HepG2 (cell line): ENCODE results near the gene FAM174C. TPM values are rescaled to one million over a fixed set of nuclear protein-coding genes. Genes with fewer than 3 reads are reported as not detected.

Source experiments
- ADNP ChIP-seq: sonication (generic); formaldehyde crosslinking; IDR thresholded peaks from 2 replicates; pipeline ENCODE4 v1.4.0; 2020; ENCODE audit warnings: missing genetic modification reagents
- DMTF1 ChIP-seq: sonication (generic); formaldehyde crosslinking; IDR thresholded peaks from 2 replicates; pipeline ENCODE4 v1.4.0; 2020; ENCODE audit warnings: mild to moderate bottlenecking, missing genetic modification reagents
- DNMT3B ChIP-seq: conservative IDR thresholded peaks from 2 replicates; pipeline ENCODE4 v1.6.1; 2016; ENCODE audit warnings: missing biosample characterization, control low read depth
- EZH2 ChIP-seq: conservative IDR thresholded peaks from 2 replicates; pipeline ENCODE4 v1.6.1; 2012; ENCODE audit warnings: mild to moderate bottlenecking, low read depth, low read length, moderate library complexity
- FOSL1 ChIP-seq: sonication (generic); formaldehyde crosslinking; IDR thresholded peaks from 2 replicates; pipeline ENCODE4 v1.9.0; 2021; ENCODE audit warnings: missing genetic modification reagents, borderline replicate concordance
- KLF11 ChIP-seq: IDR thresholded peaks from 2 replicates; pipeline ENCODE4 v1.6.1; 2016; ENCODE audit warnings: missing compliant biosample characterization
- MIXL1 ChIP-seq: IDR thresholded peaks from 2 replicates; pipeline ENCODE4 v1.6.1; 2016
- PHF21A ChIP-seq: sonication (generic); formaldehyde crosslinking; IDR thresholded peaks from 2 replicates; pipeline ENCODE4 v1.5.0; 2020; ENCODE audit warnings: mild to moderate bottlenecking, missing genetic modification reagents
- PHF8 ChIP-seq: sonication (generic); formaldehyde crosslinking; IDR thresholded peaks from 2 replicates; pipeline ENCODE4 v1.5.0; 2020; ENCODE audit warnings: missing genetic modification reagents
- PRPF4 ChIP-seq: fragments of 200-400 bp; formaldehyde crosslinking; IDR thresholded peaks from 2 replicates; pipeline ENCODE4 v1.6.1; 2016; ENCODE audit warnings: low read length, low read depth; ENCODE audit not compliant: poor library complexity, severe bottlenecking
- RFX1 ChIP-seq: fragments of 450-650 bp; IDR thresholded peaks from 2 replicates; pipeline ENCODE4 v1.6.1; 2017
- SIN3B ChIP-seq: fragments of 150-350 bp; IDR thresholded peaks from 2 replicates; pipeline ENCODE4 v1.6.1; 2014; ENCODE audit warnings: low read length
- STAG1 ChIP-seq: sonication (generic); formaldehyde crosslinking; IDR thresholded peaks from 2 replicates; pipeline ENCODE4 v1.4.0; 2020; ENCODE audit warnings: missing genetic modification reagents
- TSC22D2 ChIP-seq: sonication (generic); formaldehyde crosslinking; IDR thresholded peaks from 2 replicates; pipeline ENCODE4 v1.5.1; 2020; ENCODE audit warnings: missing genetic modification reagents, mild to moderate bottlenecking, borderline replicate concordance
- U2AF1 ChIP-seq: fragments of 200-400 bp; formaldehyde crosslinking; optimal IDR thresholded peaks from 2 replicates; pipeline ENCODE3; 2017; ENCODE audit warnings: mild to moderate bottlenecking, low read depth, low read length
- U2AF2 ChIP-seq: fragments of 200-400 bp; formaldehyde crosslinking; IDR thresholded peaks from 2 replicates; pipeline ENCODE4 v1.6.1; 2017; ENCODE audit warnings: low read depth, mild to moderate bottlenecking, low read length
- ZNF317 ChIP-seq: sonication (generic); formaldehyde crosslinking; IDR thresholded peaks from 2 replicates; pipeline ENCODE4 v1.5.0; 2020; ENCODE audit warnings: mild to moderate bottlenecking, missing genetic modification reagents
- ZNF496 ChIP-seq: sonication (generic); formaldehyde crosslinking; IDR thresholded peaks from 2 replicates; pipeline ENCODE4 v1.8.1; 2023; ENCODE audit warnings: mild to moderate bottlenecking, moderate library complexity, missing genetic modification reagents; ENCODE audit not compliant: insufficient replicate concordance
- ZNF556 ChIP-seq: sonication (generic); formaldehyde crosslinking; IDR thresholded peaks from 2 replicates; pipeline ENCODE4 v1.4.0; 2020; ENCODE audit warnings: mild to moderate bottlenecking, missing genetic modification reagents, borderline replicate concordance
- ZNF569 ChIP-seq: sonication (generic); formaldehyde crosslinking; IDR thresholded peaks from 2 replicates; pipeline ENCODE4 v1.5.0; 2020; ENCODE audit warnings: mild to moderate bottlenecking, missing genetic modification reagents, moderate library complexity, borderline replicate concordance
- ZNF570 ChIP-seq: sonication (generic); formaldehyde crosslinking; IDR thresholded peaks from 2 replicates; pipeline ENCODE4 v1.4.0; 2020; ENCODE audit warnings: mild to moderate bottlenecking, missing genetic modification reagents, borderline replicate concordance
- ZNF737 ChIP-seq: sonication (generic); formaldehyde crosslinking; IDR thresholded peaks from 2 replicates; pipeline ENCODE4 v1.5.0; 2020; ENCODE audit warnings: missing genetic modification reagents, mild to moderate bottlenecking, borderline replicate concordance
- polyA plus RNA-seq, 8 experiments: library from polyadenylated mRNA; depleted of rRNA in 3 of 8; stranded (reverse) in 7 of 8; unstranded in 1 of 8; fragments of >200 nt; fragmentation: Illumina TruSeq in 4 of 8; extraction: Trizol in 4 of 8; gene quantifications; 2 replicates each; pipeline versions ENCODE4 v1.2.1 to v1.2.3, GENCODE V29; 2011 to 2016; ENCODE audit warnings: low read depth in 4 of 8, missing spikeins in 1 of 8, mixed read lengths in 1 of 8; ENCODE audit not compliant: insufficient read depth in 1 of 8
- total RNA-seq, 5 experiments: library from RNA; depleted of rRNA; stranded (reverse); fragments of >200 nt; fragmentation: Illumina TruSeq; extraction: Trizol; gene quantifications; 2 replicates each; pipeline ENCODE4 v1.2.3, GENCODE V29; 2016; ENCODE audit warnings: low read depth in 1 of 5
- TF ChIP-seq, protein P1 (sequence below): sonication (generic); formaldehyde crosslinking; IDR thresholded peaks from 2 replicates; pipeline ENCODE4 v1.4.0; 2020; ENCODE audit warnings: missing genetic modification reagents

Gene FAM174C
- total and polyA plus RNA-seq, 2 of the 13 experiments (the other 11 are each of a cell fraction or from before 2014, with no cell fraction given), result 19.5 to 31.3 TPM

- TF ChIP-seq, protein P1, sequence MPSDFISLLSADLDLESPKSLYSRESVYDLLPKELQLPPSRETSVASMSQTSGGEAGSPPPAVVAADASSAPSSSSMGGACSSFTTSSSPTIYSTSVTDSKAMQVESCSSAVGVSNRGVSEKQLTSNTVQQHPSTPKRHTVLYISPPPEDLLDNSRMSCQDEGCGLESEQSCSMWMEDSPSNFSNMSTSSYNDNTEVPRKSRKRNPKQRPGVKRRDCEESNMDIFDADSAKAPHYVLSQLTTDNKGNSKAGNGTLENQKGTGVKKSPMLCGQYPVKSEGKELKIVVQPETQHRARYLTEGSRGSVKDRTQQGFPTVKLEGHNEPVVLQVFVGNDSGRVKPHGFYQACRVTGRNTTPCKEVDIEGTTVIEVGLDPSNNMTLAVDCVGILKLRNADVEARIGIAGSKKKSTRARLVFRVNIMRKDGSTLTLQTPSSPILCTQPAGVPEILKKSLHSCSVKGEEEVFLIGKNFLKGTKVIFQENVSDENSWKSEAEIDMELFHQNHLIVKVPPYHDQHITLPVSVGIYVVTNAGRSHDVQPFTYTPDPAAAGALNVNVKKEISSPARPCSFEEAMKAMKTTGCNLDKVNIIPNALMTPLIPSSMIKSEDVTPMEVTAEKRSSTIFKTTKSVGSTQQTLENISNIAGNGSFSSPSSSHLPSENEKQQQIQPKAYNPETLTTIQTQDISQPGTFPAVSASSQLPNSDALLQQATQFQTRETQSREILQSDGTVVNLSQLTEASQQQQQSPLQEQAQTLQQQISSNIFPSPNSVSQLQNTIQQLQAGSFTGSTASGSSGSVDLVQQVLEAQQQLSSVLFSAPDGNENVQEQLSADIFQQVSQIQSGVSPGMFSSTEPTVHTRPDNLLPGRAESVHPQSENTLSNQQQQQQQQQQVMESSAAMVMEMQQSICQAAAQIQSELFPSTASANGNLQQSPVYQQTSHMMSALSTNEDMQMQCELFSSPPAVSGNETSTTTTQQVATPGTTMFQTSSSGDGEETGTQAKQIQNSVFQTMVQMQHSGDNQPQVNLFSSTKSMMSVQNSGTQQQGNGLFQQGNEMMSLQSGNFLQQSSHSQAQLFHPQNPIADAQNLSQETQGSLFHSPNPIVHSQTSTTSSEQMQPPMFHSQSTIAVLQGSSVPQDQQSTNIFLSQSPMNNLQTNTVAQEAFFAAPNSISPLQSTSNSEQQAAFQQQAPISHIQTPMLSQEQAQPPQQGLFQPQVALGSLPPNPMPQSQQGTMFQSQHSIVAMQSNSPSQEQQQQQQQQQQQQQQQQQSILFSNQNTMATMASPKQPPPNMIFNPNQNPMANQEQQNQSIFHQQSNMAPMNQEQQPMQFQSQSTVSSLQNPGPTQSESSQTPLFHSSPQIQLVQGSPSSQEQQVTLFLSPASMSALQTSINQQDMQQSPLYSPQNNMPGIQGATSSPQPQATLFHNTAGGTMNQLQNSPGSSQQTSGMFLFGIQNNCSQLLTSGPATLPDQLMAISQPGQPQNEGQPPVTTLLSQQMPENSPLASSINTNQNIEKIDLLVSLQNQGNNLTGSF, result no peak
- no peak for TF ChIP-seq U2AF2
- no peak for TF ChIP-seq ZNF496
- no peak for TF ChIP-seq ZNF317 (CRISPR knock-in tag)
- TF ChIP-seq RFX1, result no peak
- no peak for TF ChIP-seq EZH2
- no peak for TF ChIP-seq U2AF1
- TF ChIP-seq DNMT3B (CRISPR knock-in tag), result 0 out of 2 replicates have a peak, but pooled peaks have one; percentile 15
- no peak for TF ChIP-seq ZNF737
- 0 out of 2 replicates have a peak, but pooled peaks have one; percentile 20 for TF ChIP-seq PHF21A
- no peak for TF ChIP-seq ADNP (CRISPR knock-in tag)
- peak; percentile 86; the same call in 1 of the 2 replicates for TF ChIP-seq DMTF1 (CRISPR knock-in tag)
- 0 out of 2 replicates have a peak, but pooled peaks have one; percentile 27 for TF ChIP-seq PHF8
- 0 out of 2 replicates have a peak, but pooled peaks have one; percentile 11 for TF ChIP-seq KLF11 (CRISPR knock-in tag)
- TF ChIP-seq ZNF569 (CRISPR knock-in tag), result no peak
- TF ChIP-seq TSC22D2 (CRISPR knock-in tag), result no peak; the same call in 1 of the 2 replicates
- TF ChIP-seq FOSL1, result no peak
- no peak for TF ChIP-seq PRPF4
- no peak for TF ChIP-seq MIXL1
- TF ChIP-seq SIN3B, result peak; percentile 19; the same call in 1 of the 2 replicates
- no peak for TF ChIP-seq STAG1
- TF ChIP-seq ZNF556 (CRISPR knock-in tag), result no peak
- TF ChIP-seq ZNF570 (CRISPR knock-in tag), result no peak
Measured at GRCh38 chr19:1269478-1270212, 5.7 kb upstream of the FAM174C start (continued).
